GM23338 (cell line): ENCODE results near the gene CEP44. TPM values are rescaled to one million over a fixed set of nuclear protein-coding genes. Genes with fewer than 3 reads are reported as not detected.

Source experiments
- ATAC-seq: fragments of 200-7000 bp; cut with Tn5 transposase; 3 replicates; pipeline ENCODE4 v1.9.1; 2020
- DNase-seq: peaks from one replicate; pipeline ENCODE4 v3.0.0-alpha.2; 2015; ENCODE audit warnings: low spot score
- H2AFZ ChIP-seq: fragments of 200-600 bp; sonication (generic); 2 replicates; pipeline ENCODE4 v1.8.0; 2016; ENCODE audit warnings: antibody characterized with exemption, mild to moderate bottlenecking, moderate library complexity
- H3F3A ChIP-seq: fragments of 200-600 bp; sonication (generic); replicated peaks from 2 replicates; pipeline ENCODE4 v1.8.0; 2017; ENCODE audit warnings: antibody characterized with exemption, mixed run types, low read depth
- H3K27ac ChIP-seq: fragments of 200-600 bp; sonication (generic); 2 replicates; pipeline ENCODE4 v1.6.1; 2016; ENCODE audit warnings: low read depth
- H3K27me3 ChIP-seq: fragments of 200-600 bp; sonication (generic); 2 replicates; pipeline ENCODE4 v1.8.0; 2016; ENCODE audit warnings: mild to moderate bottlenecking, mixed run types, moderate library complexity; ENCODE audit not compliant: insufficient read depth
- H3K36me3 ChIP-seq: fragments of 200-600 bp; sonication (generic); 2 replicates; pipeline ENCODE4 v1.8.0; 2016; ENCODE audit warnings: mild to moderate bottlenecking; ENCODE audit not compliant: insufficient read depth
- H3K4me1 ChIP-seq: fragments of 200-600 bp; sonication (generic); 2 replicates; pipeline ENCODE4 v1.8.0; 2016; ENCODE audit warnings: mild to moderate bottlenecking, moderate library complexity; ENCODE audit not compliant: insufficient read depth
- H3K4me2 ChIP-seq: fragments of 200-600 bp; sonication (generic); 2 replicates; pipeline ENCODE4 v1.7.1; 2017; ENCODE audit warnings: mixed run types
- H3K4me3 ChIP-seq: fragments of 200-600 bp; sonication (generic); 2 replicates; pipeline ENCODE4 v1.6.1; 2016; ENCODE audit warnings: mixed run types
- H3K79me2 ChIP-seq: fragments of 200-600 bp; sonication (generic); replicated peaks from 2 replicates; pipeline ENCODE4 v1.8.0; 2017; ENCODE audit warnings: mild to moderate bottlenecking; ENCODE audit not compliant: insufficient read depth
- H3K9me2 ChIP-seq: fragments of 200-600 bp; sonication (generic); 2 replicates; pipeline ENCODE4 v1.8.0; 2017; ENCODE audit not compliant: insufficient read depth
- H4K20me1 ChIP-seq: fragments of 200-600 bp; sonication (generic); replicated peaks from 2 replicates; pipeline ENCODE4 v1.8.0; 2017; ENCODE audit warnings: mild to moderate bottlenecking; ENCODE audit not compliant: insufficient read depth
- H3K27ac Mint-ChIP-seq: 2 replicates; pipeline ENCODE4 v1.8.0; 2020; ENCODE audit warnings: inconsistent platforms, mild to moderate bottlenecking, moderate library complexity, mixed read lengths
- H3K27me3 Mint-ChIP-seq: 3 replicates; pipeline ENCODE4 v1.8.0; 2022; ENCODE audit warnings: low read depth, mild to moderate bottlenecking, moderate library complexity, mixed read lengths, inconsistent platforms; ENCODE audit not compliant: insufficient read depth, poor library complexity
- H3K36me3 Mint-ChIP-seq: 3 replicates; pipeline ENCODE4 v1.8.0; 2021; ENCODE audit warnings: low read depth, mild to moderate bottlenecking, inconsistent platforms, moderate library complexity, mixed read lengths
- H3K4me1 Mint-ChIP-seq: 3 replicates; pipeline ENCODE4 v1.8.0; 2020; ENCODE audit warnings: mild to moderate bottlenecking, inconsistent platforms, mixed read lengths
- H3K4me3 Mint-ChIP-seq: 3 replicates; pipeline ENCODE4 v1.8.0; 2021; ENCODE audit warnings: moderate library complexity, mild to moderate bottlenecking, inconsistent platforms, mixed read lengths
- H3K9me3 Mint-ChIP-seq: 3 replicates; pipeline ENCODE4 v1.8.0; 2020; ENCODE audit warnings: moderate library complexity, mild to moderate bottlenecking, inconsistent platforms, mixed read lengths
- CREB1 ChIP-seq: fragments of 250-450 bp; sonication (Bioruptor Pico); IDR thresholded peaks from 2 replicates; pipeline ENCODE4 v1.5.0; 2020; ENCODE audit warnings: low read depth, mild to moderate bottlenecking, moderate library complexity
- EZH2 ChIP-seq: fragments of 200-600 bp; sonication (generic); IDR thresholded peaks from one replicate; pipeline ENCODE4 v1.8.0; 2017; ENCODE audit warnings: antibody characterized with exemption, mild to moderate bottlenecking, low read depth; ENCODE audit not compliant: unreplicated experiment
- EZH2phosphoT487 ChIP-seq: fragments of 200-600 bp; sonication (generic); IDR thresholded peaks from one replicate; pipeline ENCODE4 v1.8.1; 2018; ENCODE audit warnings: antibody characterized with exemption; ENCODE audit not compliant: unreplicated experiment
- JUNB ChIP-seq: IDR thresholded peaks from one replicate; pipeline ENCODE4 v1.6.1; 2016; ENCODE audit warnings: antibody characterized with exemption; ENCODE audit not compliant: unreplicated experiment
- NANOG ChIP-seq: IDR thresholded peaks from 2 replicates; pipeline ENCODE4 v1.6.1; 2016; ENCODE audit warnings: antibody characterized with exemption, borderline replicate concordance
- POLR2AphosphoS5 ChIP-seq: IDR thresholded peaks from 2 replicates; pipeline ENCODE4 v1.6.1; 2016; ENCODE audit warnings: antibody characterized with exemption, low read depth
- STAT1 ChIP-seq: IDR thresholded peaks from one replicate; pipeline ENCODE4 v1.6.1; 2016; ENCODE audit warnings: antibody characterized with exemption; ENCODE audit not compliant: unreplicated experiment
- ZNF114 ChIP-seq: fragments of 250-450 bp; sonication (Bioruptor Pico); IDR thresholded peaks from 2 replicates; pipeline ENCODE4 v1.5.0; 2020; ENCODE audit warnings: mild to moderate bottlenecking, moderate library complexity
- ZNF331 ChIP-seq: fragments of 250-450 bp; sonication (Bioruptor Pico); IDR thresholded peaks from 2 replicates; pipeline ENCODE4 v1.5.0; 2020; ENCODE audit warnings: low read depth, mild to moderate bottlenecking, moderate library complexity
- ZNF462 ChIP-seq: fragments of 250-450 bp; sonication (Bioruptor Pico); IDR thresholded peaks from 2 replicates; pipeline ENCODE4 v1.5.0; 2020; ENCODE audit warnings: mild to moderate bottlenecking, moderate library complexity
- polyA plus RNA-seq: library from polyadenylated mRNA; unstranded; fragments of >200 nt; fragmentation: Nextera tagmentation; extraction: Ambion mirVana; gene quantifications from 2 replicates; pipeline ENCODE4 v1.2.1, GENCODE V29; 2016
- total RNA-seq: library from RNA; depleted of rRNA; stranded (reverse); fragments of >200 nt; shearing (Covaris generic); gene quantifications from 2 replicates; pipeline ENCODE4 v1.2.3, GENCODE V29; 2014
- TF ChIP-seq, protein P1 (sequence below): IDR thresholded peaks from one replicate; pipeline ENCODE4 v1.6.1; 2018; ENCODE audit warnings: antibody characterized with exemption; ENCODE audit not compliant: unreplicated experiment
- TF ChIP-seq, protein P2 (sequence below): IDR thresholded peaks from 2 replicates; pipeline ENCODE4 v1.6.1; 2016; ENCODE audit warnings: antibody characterized with exemption

CEP44 gene
- total and polyA plus RNA-seq, 2 experiments from 2014 or later: 12.1 to 17.4 TPM

DNA sequence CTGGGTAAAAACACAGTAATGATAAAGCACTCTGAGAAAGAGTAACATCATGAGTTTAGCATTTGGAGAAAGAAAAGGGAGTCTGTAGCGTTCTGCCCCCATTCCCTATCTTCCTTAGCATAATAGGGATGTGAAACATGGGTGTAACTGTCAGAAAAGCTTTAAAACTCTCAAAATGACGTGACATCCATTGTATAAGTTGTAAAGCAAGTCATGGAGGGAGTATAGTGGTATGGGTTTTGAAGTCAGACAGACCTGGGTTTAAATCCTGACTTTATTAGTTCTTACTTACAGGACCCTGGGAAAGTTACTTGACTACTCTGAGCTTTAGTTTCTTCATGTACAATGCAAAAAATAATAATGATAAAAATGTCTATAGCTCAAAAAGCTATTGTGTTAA lies 17.3 kb upstream of the CEP44 start (continued):
- TF ChIP-seq, protein P1, sequence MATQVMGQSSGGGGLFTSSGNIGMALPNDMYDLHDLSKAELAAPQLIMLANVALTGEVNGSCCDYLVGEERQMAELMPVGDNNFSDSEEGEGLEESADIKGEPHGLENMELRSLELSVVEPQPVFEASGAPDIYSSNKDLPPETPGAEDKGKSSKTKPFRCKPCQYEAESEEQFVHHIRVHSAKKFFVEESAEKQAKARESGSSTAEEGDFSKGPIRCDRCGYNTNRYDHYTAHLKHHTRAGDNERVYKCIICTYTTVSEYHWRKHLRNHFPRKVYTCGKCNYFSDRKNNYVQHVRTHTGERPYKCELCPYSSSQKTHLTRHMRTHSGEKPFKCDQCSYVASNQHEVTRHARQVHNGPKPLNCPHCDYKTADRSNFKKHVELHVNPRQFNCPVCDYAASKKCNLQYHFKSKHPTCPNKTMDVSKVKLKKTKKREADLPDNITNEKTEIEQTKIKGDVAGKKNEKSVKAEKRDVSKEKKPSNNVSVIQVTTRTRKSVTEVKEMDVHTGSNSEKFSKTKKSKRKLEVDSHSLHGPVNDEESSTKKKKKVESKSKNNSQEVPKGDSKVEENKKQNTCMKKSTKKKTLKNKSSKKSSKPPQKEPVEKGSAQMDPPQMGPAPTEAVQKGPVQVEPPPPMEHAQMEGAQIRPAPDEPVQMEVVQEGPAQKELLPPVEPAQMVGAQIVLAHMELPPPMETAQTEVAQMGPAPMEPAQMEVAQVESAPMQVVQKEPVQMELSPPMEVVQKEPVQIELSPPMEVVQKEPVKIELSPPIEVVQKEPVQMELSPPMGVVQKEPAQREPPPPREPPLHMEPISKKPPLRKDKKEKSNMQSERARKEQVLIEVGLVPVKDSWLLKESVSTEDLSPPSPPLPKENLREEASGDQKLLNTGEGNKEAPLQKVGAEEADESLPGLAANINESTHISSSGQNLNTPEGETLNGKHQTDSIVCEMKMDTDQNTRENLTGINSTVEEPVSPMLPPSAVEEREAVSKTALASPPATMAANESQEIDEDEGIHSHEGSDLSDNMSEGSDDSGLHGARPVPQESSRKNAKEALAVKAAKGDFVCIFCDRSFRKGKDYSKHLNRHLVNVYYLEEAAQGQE: no peak
- TF ChIP-seq NANOG (no peak), POLR2AphosphoS5 (no peak), ZNF331 (CRISPR knock-in tag) (no peak), CREB1 (CRISPR knock-in tag) (no peak), STAT1 (no peak), JUNB (no peak), ZNF114 (CRISPR knock-in tag) (no peak)
- TF ChIP-seq, protein P2, sequence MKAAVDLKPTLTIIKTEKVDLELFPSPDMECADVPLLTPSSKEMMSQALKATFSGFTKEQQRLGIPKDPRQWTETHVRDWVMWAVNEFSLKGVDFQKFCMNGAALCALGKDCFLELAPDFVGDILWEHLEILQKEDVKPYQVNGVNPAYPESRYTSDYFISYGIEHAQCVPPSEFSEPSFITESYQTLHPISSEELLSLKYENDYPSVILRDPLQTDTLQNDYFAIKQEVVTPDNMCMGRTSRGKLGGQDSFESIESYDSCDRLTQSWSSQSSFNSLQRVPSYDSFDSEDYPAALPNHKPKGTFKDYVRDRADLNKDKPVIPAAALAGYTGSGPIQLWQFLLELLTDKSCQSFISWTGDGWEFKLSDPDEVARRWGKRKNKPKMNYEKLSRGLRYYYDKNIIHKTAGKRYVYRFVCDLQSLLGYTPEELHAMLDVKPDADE: no peak

- no peaks in the 10 kb centered on the region for H3K4me1 Mint-ChIP-seq
- Histone ChIP-seq H3K79me2 (no peaks in the 10 kb centered on the region), H3K4me2 (no peak overlapping the region), H3K4me3 (no peak overlapping the region), H4K20me1 (no peaks in the 10 kb centered on the region; the same call in 1 of the 2 replicates), H3F3A (no peaks in the 10 kb centered on the region), H2AFZ (no peak overlapping the region), H3K9me2 (no peaks in the 10 kb centered on the region), H3K27me3 (no peaks in the 10 kb centered on the region), H3K36me3 (no peaks in the 10 kb centered on the region), H3K27ac (no peak overlapping the region), H3K4me1 (no peaks in the 10 kb centered on the region)
- peaks cover 2% of the 10 kb centered on the region for H3K27me3 Mint-ChIP-seq
- H3K36me3 Mint-ChIP-seq: no peaks in the 10 kb centered on the region
- H3K4me3 Mint-ChIP-seq: no peak overlapping the region
- DNase-seq: no peak
- no peak for ATAC-seq
- H3K9me3 Mint-ChIP-seq: no peaks in the 10 kb centered on the region
- no peak overlapping the region for H3K27ac Mint-ChIP-seq
- TF ChIP-seq, protein P1: no peak
- no peak for TF ChIP-seq POLR2AphosphoS5
- no peak for TF ChIP-seq EZH2phosphoT487
- TF ChIP-seq EZH2: no peak
- no peak for TF ChIP-seq STAT1
- no peak for TF ChIP-seq ZNF462 (CRISPR knock-in tag)
- no peak for TF ChIP-seq ZNF331 (CRISPR knock-in tag)
Observed at GRCh38 chr4:174273930-174274329, 9.8 kb upstream of the CEP44 start.
